Measurements from ENCODE around the gene CORO2B. TPM values are rescaled to one million over a fixed set of nuclear protein-coding genes. Genes with fewer than 3 reads are reported as not detected.

Gene CORO2B
- total RNA-seq, 1 donor from 2014 or later: 16.3 TPM

- no peaks in the 10 kb centered on the region for H3K4me1 Mint-ChIP-seq (ENCODE audit: low read depth, unreplicated experiment)
- DNase-seq: no peak
- TF ChIP-seq CTCF (IDR thresholded peaks at IDR 0.05; ENCODE audit: partially characterized antibody, unreplicated experiment): no peak
- no peak overlapping the region for H3K4me3 Mint-ChIP-seq (ENCODE audit: unreplicated experiment)
- H3K36me3 Mint-ChIP-seq (ENCODE audit: unreplicated experiment): no peaks in the 10 kb centered on the region
- no peak overlapping the region for H3K27ac Mint-ChIP-seq (ENCODE audit: unreplicated experiment)
- H3K27me3 Mint-ChIP-seq (ENCODE audit: unreplicated experiment): peaks cover 1% of the 10 kb centered on the region
- peaks cover 5% of the 10 kb centered on the region for H3K9me3 Mint-ChIP-seq (ENCODE audit: unreplicated experiment)
Measured at GRCh38 chr15:68721886-68722285, 143.1 kb downstream of the CORO2B start.

- Mint-ChIP-seq H3K9me3 (ENCODE audit: unreplicated experiment) (no peaks in the 10 kb centered on the region), H3K36me3 (ENCODE audit: unreplicated experiment) (no peaks in the 10 kb centered on the region), H3K27ac (ENCODE audit: unreplicated experiment) (no peak overlapping the region), H3K4me1 (ENCODE audit: low read depth, unreplicated experiment) (no peaks in the 10 kb centered on the region), H3K4me3 (ENCODE audit: unreplicated experiment) (no peak overlapping the region), H3K27me3 (ENCODE audit: unreplicated experiment) (peaks cover 1% of the 10 kb centered on the region)
- no peak for DNase-seq
- TF ChIP-seq CTCF (IDR thresholded peaks at IDR 0.05; ENCODE audit: partially characterized antibody, unreplicated experiment): no peak
Measured at GRCh38 chr15:68725736-68726135, 146.9 kb downstream of the CORO2B start.

DNA sequence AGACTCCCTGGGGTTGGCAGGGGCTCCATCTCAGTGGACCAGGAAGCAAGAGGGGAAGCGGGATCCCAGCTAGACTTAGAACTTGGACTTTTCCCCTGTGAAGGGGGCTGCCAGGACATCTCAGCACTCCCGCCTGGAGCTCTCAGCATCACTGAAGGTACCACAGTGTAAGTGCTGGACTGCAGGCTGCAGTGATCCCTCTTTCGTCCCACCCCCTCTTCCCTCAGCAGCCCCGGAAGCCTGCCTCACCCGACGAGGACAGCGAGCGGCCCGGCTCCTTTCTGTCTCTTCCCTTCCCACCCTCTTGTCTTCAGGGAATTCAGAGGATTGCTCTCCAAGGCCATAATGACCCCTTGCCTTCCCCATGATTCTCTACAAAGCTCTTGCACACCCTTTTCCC is 147.5 kb downstream of the CORO2B start:
- Mint-ChIP-seq H3K27ac (ENCODE audit: unreplicated experiment) (no peak overlapping the region), H3K36me3 (ENCODE audit: unreplicated experiment) (no peaks in the 10 kb centered on the region), H3K9me3 (ENCODE audit: unreplicated experiment) (no peaks in the 10 kb centered on the region), H3K4me3 (ENCODE audit: unreplicated experiment) (no peak overlapping the region), H3K27me3 (ENCODE audit: unreplicated experiment) (peaks cover 1% of the 10 kb centered on the region), H3K4me1 (ENCODE audit: low read depth, unreplicated experiment) (no peaks in the 10 kb centered on the region)
- no peak for DNase-seq
- TF ChIP-seq CTCF (IDR thresholded peaks at IDR 0.05; ENCODE audit: partially characterized antibody, unreplicated experiment): no peak

- no peak for DNase-seq
- H3K27ac Mint-ChIP-seq (ENCODE audit: unreplicated experiment): no peak overlapping the region
- H3K9me3 Mint-ChIP-seq (ENCODE audit: unreplicated experiment): no peaks in the 10 kb centered on the region
- H3K4me1 Mint-ChIP-seq (ENCODE audit: low read depth, unreplicated experiment): peaks cover 9% of the 10 kb centered on the region
- H3K4me3 Mint-ChIP-seq (ENCODE audit: unreplicated experiment): no peak overlapping the region
- no peaks in the 10 kb centered on the region for H3K36me3 Mint-ChIP-seq (ENCODE audit: unreplicated experiment)
- no peak for TF ChIP-seq CTCF (IDR thresholded peaks at IDR 0.05; ENCODE audit: partially characterized antibody, unreplicated experiment)
- H3K27me3 Mint-ChIP-seq (ENCODE audit: unreplicated experiment): no peaks in the 10 kb centered on the region
Measured at GRCh38 chr15:68729789-68730411, 151.1 kb downstream of the CORO2B start.

GRCh38 chr15:68730471-68730919 is 151.7 kb downstream of the CORO2B start:
- Mint-ChIP-seq H3K27ac (ENCODE audit: unreplicated experiment) (no peak overlapping the region), H3K9me3 (ENCODE audit: unreplicated experiment) (no peaks in the 10 kb centered on the region), H3K4me3 (ENCODE audit: unreplicated experiment) (no peak overlapping the region), H3K36me3 (ENCODE audit: unreplicated experiment) (no peaks in the 10 kb centered on the region), H3K4me1 (ENCODE audit: low read depth, unreplicated experiment) (peaks cover 9% of the 10 kb centered on the region), H3K27me3 (ENCODE audit: unreplicated experiment) (no peaks in the 10 kb centered on the region)
- no peak for DNase-seq
- no peak for TF ChIP-seq CTCF (IDR thresholded peaks at IDR 0.05; ENCODE audit: partially characterized antibody, unreplicated experiment)
